Endothelial cell of hepatic sinusoid (primary cell): ENCODE data around the gene OLFM3.

Experiments
- in situ Hi-C: cut with HindIII; loops from 2 replicates; pipeline ENCODE4 v1.10.0; 2017; ENCODE audit warnings: low sequenced_read_pairs

OLFM3 gene

GRCh38 chr1:101996825-101997465 lies at the start of gene OLFM3:
OLFM3 (minus strand) TSS chr1:101996926.
- in situ Hi-C loops = loop anchor here (5.0 kb wide), 1 partner anchor 105 kb away; no protein-coding TSS in a partner anchor

DNA sequence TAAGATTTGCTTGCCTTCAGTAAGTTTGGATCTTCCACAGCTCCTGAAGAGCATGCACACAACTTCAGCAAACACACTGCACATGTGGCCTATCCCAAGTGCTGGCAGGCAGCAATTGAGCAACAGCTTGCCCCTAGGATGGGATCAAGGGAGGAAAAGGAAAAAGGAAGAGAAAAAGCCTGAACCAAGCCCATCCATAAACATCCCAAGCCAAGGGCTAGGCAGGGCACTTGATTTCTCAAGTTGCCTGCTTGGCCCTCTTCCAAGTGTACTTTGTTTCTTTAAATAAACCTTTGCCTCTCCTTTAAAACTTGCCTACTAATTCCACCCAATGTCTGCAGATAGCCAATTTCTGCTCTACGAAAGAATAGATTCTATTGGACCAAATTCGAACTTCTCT lies 49.0 kb upstream of the OLFM3 start:
- in situ Hi-C loops = no loop called here

GRCh38 chr1:102032534-102032933 lies 35.8 kb upstream of the OLFM3 start:
- in situ Hi-C loops = no loop called here

DNA sequence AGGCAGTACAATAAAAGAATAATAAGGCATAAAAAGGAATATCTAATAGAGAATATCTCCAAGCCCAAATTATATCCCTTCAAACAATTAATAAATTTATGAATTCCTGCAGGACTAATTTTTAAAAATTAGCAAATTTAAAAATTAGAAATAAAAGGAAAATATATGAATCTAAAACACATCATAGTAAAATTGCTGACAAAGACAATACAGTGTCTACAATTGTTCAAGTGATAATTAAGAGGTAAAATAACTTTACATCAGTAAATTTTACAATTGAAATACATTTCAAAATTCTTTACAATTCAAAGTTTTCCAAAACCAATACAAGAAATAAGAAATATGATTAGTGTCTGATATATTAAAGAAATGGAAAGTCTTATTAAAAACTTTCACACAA lies 22.8 kb upstream of the OLFM3 start:
- in situ Hi-C loops = no loop called here

GRCh38 chr1:102015728-102016127 lies 19.0 kb upstream of the OLFM3 start:
- in situ Hi-C loops = no loop called here

DNA sequence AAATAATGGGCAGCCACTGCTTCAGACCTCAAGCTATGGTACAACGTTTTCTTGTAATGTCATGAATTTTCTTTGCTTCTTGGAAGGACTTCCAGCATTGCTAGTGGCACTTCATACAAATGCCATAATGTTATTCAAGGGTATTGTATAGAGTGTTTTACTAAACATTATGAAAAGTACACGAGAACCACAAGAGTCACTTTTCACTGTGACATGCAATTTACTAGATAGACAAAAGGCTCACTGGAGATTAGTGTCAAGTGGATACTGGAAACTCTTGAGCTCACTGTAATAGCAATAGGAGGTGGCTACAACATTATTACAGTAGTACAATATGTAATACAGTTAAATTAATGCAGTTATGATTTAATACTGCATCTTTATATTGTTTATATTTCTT lies 5.3 kb upstream of the OLFM3 start:
- in situ Hi-C loops = no loop called here

GRCh38 chr1:101995984-101996745 lies 561 bp downstream of the OLFM3 start:
- in situ Hi-C loops = loop anchor here (5.0 kb wide), 1 partner anchor 106 kb away; no protein-coding TSS in a partner anchor

DNA sequence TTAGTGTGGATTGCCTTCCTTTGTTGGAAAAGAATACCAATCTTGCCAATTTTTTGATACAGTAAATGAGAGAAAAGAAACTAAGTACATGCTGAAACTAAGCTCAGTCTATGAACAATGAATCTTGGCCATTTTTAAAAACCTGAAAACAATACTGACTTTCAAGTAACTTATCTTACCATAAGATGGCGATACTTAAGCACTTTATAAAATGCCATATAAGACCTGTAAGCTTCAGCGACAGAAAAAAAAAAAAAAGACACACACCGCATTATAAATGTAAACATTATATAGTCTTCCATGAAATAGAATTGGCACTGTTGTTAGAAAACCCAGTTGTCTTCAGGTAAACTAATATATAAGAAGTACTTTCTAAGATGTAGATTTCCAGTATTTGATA lies 3.0 kb downstream of the OLFM3 start:
- in situ Hi-C loops = no loop called here

- in situ Hi-C loops = no loop called here
Observed at GRCh38 chr1:101992821-101993575, 3.7 kb downstream of the OLFM3 start.

GRCh38 chr1:101980974-101981373 lies 15.8 kb downstream of the OLFM3 start:
- in situ Hi-C loops = no loop called here

DNA sequence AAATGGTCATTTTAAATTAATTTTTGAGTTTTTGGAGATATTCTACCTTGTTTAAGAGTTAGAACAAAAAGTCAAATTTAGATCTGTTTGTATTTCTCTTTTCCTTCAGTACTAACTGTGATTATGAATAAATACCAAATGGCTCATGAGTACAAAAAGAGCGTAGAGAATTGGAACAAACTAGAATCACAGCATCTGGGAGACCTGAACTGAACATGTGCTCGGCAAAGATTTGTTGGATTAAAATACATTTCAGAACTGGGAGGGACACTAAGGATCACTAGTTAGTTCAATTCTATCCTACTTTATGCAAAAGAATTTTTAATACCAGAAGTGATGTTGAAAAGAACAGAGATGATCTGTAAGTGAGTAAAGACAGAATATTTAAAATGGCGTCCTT lies 19.5 kb downstream of the OLFM3 start:
- in situ Hi-C loops = no loop called here

- in situ Hi-C loops = no loop called here
Observed at GRCh38 chr1:101976161-101976560, 20.6 kb downstream of the OLFM3 start.

DNA sequence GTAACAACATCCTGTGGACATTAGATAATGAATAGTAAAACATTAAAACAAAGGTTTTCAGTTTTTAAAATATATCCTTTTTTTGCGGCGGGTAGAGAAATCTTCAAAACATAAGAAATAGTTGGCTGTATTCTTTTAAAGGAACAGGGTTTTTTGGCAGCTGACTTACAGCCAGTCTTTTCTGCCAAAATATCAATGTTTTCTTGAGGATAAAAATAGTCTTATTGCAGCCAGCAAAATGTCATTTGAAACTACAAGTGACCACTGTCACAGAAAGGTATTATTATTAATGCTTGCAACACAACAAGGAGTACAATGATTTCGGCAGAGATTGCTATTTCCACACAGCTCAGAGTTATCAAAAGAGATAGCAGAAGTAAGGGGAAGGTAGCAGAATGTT lies 21.4 kb downstream of the OLFM3 start:
- in situ Hi-C loops = no loop called here

GRCh38 chr1:101974599-101975274 lies 22.0 kb downstream of the OLFM3 start:
- in situ Hi-C loops = no loop called here

DNA sequence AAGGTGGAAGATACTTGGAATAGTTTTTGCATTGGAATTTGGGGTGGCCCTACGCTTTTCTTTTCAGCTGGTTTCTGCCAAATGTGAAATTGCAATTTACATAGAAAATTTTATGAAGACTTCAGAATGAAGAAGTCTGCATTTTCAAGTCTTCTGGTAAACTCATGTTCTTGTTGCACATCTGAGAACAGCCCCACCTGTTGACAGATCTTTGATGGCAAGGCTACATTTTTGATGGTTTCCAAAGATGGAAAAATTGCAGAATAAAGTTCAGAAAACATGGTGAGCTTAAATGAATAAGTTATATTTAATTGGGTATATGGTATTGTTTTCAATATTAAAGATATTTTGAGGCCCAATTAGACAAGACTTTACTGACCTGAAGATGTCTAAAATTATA lies 25.4 kb downstream of the OLFM3 start:
- in situ Hi-C loops = no loop called here

- in situ Hi-C loops = no loop called here
Observed at GRCh38 chr1:101967871-101968270, 28.9 kb downstream of the OLFM3 start.

DNA sequence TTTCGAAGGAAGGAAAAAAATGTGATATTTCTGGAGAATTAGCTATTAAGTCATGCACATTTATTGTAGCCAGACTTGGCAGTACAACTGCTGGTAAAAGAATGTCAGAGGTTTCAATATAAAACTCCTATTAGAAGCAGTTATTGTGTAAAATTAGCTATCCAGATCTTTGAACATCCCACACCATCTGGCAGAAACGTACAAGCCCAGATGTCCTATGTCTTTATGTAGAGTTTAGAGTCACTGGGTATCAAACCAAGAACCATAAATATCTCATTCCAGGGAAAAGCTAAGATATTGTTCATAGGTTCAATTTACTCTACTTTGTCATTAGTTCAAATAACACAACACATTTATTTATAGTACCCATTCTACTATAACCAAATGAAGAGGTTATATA lies 31.4 kb downstream of the OLFM3 start:
- in situ Hi-C loops = no loop called here

GRCh38 chr1:101964708-101965107 lies 32.0 kb downstream of the OLFM3 start:
- in situ Hi-C loops = no loop called here

DNA sequence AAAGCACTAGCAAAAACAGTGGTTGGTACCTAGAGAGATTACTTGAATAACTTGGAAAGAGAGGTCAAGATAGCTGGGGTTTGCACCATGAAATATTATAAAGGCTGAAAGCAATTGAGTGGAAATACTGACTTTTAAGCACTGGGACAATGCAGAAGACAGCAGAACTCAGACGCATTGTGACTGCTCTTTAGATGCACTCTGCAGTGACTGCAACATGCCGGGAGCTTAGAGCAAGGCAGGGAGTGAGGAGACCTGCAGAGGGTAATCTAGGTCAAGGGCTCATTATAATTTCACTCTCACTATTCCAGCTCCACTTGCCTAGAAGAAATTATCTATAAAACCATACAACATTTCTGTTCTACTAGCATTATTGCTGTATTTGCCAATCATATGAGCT lies 36.6 kb downstream of the OLFM3 start:
- in situ Hi-C loops = no loop called here

DNA sequence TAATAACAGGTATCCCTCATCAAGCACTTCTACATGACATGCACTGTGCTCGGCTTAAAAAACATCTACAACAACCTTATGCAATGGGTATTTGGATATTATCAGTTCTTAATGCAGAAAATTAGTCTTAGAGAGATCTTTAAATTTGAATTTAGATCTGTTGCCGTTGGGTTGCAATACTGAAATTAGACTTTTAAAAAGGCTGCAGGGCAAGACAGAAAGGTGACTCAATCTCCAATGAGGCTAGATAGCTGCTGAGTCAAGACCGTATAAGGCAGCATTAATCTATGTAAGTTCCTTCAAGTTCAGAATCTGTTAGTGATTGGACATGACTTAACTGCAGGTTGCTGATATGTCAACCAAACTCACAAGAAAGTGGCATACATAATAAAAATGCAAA lies 37.3 kb downstream of the OLFM3 start:
- in situ Hi-C loops = no loop called here

DNA sequence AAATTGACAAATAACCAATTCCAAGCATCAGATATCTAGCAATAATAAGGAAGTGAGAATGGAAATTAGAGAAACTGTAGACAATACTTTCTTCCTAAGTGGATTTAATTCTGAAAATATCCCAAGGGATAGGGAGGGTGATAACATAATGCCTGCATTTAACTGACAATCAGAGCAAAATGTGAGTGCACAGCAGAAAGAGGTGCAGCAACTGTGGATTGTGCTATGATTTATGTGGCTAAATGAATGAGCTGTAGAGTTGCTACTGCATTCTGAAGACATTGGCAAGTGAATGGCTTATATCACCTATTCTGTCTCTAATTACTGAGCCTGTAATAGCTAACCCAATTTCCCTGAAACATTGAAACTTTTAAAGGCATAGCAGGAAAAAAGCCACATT lies 39.0 kb downstream of the OLFM3 start:
- in situ Hi-C loops = no loop called here
